SHP77 treated with DMSO at 0.1 percent for 48 hours (cell line): ENCODE data around the gene SNAI3.

Experiments
- DNase-seq: peaks from one replicate; lab custom pipeline; 2025; lab: John Stamatoyannopoulos, UW

Gene SNAI3

GRCh38 chr16:88650749-88651275 lies 35.5 kb downstream of the SNAI3 start, which contains the start of gene CYBA:
Gene CYBA, minus strand, starts transcription at chr16:88651053. Its CDS starts 40 bp downstream, at chr16:88651013.
- no peak for DNase-seq

GRCh38 chr16:88649924-88650748 lies 36.2 kb downstream of the SNAI3 start:
- no peak for DNase-seq

GRCh38 chr16:88649195-88649923 lies 36.9 kb downstream of the SNAI3 start:
- DNase-seq, result peak; percentile 88

DNA sequence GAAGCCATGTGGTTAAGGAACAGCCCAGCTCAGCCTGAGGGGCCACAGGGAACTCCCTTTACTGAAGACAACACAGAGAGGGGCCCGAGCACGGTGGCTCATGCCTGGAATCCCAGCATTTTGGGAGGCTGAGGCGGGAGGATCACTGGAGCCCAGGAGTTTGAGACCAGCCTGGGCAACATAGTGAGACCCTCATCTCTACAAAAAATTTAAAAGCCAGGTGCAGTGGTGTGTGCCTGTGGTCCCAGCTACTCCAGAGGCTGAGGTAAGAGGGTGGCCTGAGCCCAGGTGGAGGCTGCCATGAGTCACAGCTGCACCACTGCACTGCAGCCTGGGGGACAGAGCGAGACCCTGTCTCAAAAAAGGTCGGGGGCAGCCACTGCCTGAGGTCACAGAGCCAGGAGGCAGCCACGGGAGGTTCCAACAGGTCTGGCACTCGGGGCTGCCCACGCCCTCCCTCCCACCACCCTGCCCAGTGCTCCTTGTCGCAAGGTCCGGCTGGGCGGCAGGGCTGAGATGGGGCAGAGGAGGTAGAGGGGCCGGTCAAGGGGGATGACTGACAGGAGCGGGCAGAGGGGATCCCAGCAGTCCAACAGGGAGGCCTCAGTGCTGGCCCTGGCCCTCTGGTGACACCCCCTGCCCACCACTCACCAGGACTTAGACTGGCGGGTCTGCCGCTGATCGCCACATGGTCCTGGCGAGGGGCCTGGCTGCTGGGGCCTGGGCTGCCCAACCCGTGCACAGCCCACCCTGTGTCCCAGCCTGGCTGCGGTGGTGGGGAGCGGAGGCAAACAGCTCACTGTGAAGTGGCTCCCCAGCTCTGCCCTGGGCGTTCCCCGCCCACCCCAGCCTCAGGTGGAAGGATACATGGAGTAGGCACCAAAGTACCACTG lies 38.9 kb downstream of the SNAI3 start:
- no peak for DNase-seq

DNA sequence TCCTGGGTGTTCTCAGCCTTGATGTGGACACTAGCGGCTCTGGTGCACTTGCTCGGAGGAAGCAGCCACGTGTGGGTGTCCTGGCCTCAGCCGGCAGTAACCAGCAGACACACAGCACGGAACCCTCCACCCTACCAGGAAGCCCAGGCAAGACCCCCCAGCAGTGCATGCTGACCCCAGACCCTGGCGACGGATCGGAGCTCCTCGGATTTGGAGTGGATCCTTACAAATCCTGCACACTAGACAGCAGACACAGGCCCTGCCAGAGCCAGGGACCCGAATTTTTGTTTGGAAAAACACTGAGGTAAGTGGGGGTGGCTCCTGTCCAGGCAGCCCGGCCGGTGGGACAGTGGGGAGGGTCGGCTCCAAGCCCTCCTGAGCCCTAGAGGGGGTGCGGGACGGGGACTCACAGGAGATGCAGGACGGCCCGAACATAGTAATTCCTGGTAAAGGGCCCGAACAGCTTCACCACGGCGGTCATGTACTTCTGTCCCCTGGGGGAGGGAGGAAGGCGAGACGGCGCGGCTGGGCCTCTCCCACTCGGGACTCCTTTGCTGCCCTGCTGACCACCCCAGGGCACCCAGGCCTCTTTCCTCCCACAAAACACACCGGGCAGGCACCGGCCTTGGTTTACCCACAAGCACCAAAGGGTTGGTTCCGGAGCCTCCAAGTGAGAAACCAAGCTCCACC lies 39.8 kb downstream of the SNAI3 start:
- DNase-seq, result no peak

GRCh38 chr16:88645941-88646340 lies 40.4 kb downstream of the SNAI3 start:
- no peak for DNase-seq

DNA sequence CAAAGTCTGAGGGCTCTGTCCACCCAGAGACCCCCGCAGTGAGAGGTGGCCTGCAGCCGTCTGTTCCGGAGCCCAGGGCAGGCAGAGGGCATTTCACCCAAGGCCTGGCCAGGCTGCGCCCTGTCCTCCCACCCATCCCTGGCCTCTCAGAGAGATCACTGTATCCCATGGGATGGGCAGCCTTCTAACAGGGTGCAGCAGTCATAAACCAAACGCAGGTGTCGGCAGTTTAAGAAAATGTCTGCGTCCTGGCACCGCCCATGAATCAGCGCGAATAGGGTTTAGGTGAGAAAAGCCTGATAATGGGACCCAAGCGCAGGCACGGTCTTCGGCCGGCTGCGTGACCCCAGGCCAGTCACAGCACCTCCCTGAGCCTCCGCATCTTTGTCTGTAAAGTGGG lies 40.9 kb downstream of the SNAI3 start:
- DNase-seq, result no peak

DNA sequence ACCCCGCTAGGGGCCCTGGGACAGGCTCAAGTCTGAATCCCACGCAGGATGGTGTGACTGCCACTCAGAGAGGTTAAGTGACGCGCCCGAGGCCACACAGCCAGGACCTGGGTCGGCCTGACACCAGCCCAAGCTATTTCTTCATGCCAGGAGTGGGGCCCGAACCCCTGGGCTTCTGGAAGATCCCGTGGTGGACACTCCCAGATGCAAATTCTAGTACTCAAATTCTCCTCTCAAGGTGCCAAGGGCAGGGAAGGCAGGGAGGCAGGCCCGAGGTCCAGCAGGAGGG lies 42.7 kb downstream of the SNAI3 start:
- no peak for DNase-seq

GRCh38 chr16:88642881-88643643 lies 43.2 kb downstream of the SNAI3 start:
- DNase-seq, result no peak

- no peak for DNase-seq
Measured at GRCh38 chr16:88640498-88641247, 45.6 kb downstream of the SNAI3 start.

- no peak for DNase-seq
Measured at GRCh38 chr16:88640039-88640495, 46.2 kb downstream of the SNAI3 start.

DNA sequence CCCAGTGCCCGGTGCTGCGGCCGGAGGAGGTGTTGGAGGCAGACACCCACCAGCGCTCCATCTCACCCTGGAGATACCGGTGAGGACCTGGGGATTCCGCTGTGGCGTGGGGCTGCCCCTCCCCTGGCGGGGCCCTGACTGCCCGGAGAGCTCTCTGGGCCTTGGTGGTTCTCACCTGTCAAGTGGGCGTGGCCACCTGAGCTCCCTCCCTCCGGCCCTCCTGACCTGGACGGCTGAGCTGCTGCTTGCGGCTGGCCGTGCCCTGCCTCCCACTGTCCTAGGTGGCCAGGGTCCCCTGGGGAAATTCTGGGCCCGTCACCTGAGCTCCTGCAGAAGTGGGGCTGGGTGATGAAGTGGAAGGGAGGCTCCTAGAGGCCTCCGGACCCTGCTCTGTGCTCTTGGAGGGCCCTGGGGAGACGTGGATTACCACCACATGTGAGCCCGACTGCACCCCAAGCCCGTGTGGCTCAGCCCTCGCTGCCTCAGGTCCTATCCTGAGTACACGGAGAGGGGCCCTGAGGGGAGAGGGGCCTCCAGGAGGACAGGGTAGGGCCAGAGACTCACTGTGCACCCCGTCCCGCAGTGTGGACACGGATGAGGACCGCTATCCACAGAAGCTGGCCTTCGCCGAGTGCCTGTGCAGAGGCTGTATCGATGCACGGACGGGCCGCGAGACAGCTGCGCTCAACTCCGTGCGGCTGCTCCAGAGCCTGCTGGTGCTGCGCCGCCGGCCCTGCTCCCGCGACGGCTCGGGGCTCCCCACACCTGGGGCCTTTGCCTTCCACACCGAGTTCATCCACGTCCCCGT lies 46.9 kb downstream of the SNAI3 start:
- DNase-seq, result no peak

GRCh38 chr16:88638323-88639230 lies 47.7 kb downstream of the SNAI3 start, which contains the start of gene IL17C:
Gene IL17C, plus strand, starts transcription at chr16:88638572. Its CDS starts 70 bp downstream, at chr16:88638642.
- DNase-seq, result no peak

GRCh38 chr16:88636488-88637265 lies 49.6 kb downstream of the SNAI3 start:
- DNase-seq, result no peak

- no peak for DNase-seq
Measured at GRCh38 chr16:88635671-88636319, 50.5 kb downstream of the SNAI3 start.

- DNase-seq, result no peak
Measured at GRCh38 chr16:88634994-88635670, 51.2 kb downstream of the SNAI3 start.
